ENCODE results near the gene B3GALT4.

B3GALT4 gene

GRCh38 chr6:33319939-33320314 is 43.0 kb downstream of the B3GALT4 start:
- Histone ChIP-seq H3K4me2 (ENCODE audit: low read length) (peak overlapping the region; percentile 90), H3K79me2 (ENCODE audit: control insufficient read depth, low read length) (peaks cover 52% of the 10 kb centered on the region), H3K9me3 (ENCODE audit: control insufficient read depth, insufficient read depth, low read length) (no peaks in the 10 kb centered on the region), H3K36me3 (ENCODE audit: control insufficient read depth, low read length) (peaks cover 65% of the 10 kb centered on the region), H3K27ac (ENCODE audit: low read depth, low read length) (peak overlapping the region; percentile 79), H3K27me3 (ENCODE audit: control insufficient read depth, low read length) (no peaks in the 10 kb centered on the region), H3K4me3 (ENCODE audit: low read length) (peak overlapping the region; percentile 85; the same call in 1 of the 2 replicates), H3F3A (ENCODE audit: control insufficient read depth, insufficient read depth) (peaks cover 36% of the 10 kb centered on the region), H3K4me1 (ENCODE audit: control insufficient read depth, low read length) (peaks cover 64% of the 10 kb centered on the region), H3K9me2 (replicated peaks; ENCODE audit: control insufficient read depth, low read length) (no peaks in the 10 kb centered on the region), H4K20me1 (ENCODE audit: control insufficient read depth, insufficient read depth, low read depth, low read length) (0 out of 2 replicates have a peak, but pooled peaks cover 7% of the 10 kb centered on the region)
- TF ChIP-seq CTCF (IDR thresholded peaks at IDR 0.05; ENCODE audit: low read depth, low read length, poor library complexity, severe bottlenecking), result no peak
- TF ChIP-seq EZH2phosphoT487 (IDR thresholded peaks at IDR 0.05; ENCODE audit: borderline replicate concordance, low read length), result no peak

- Histone ChIP-seq H3F3A (ENCODE audit: control insufficient read depth, insufficient read depth) (peaks cover 36% of the 10 kb centered on the region), H3K79me2 (ENCODE audit: control insufficient read depth, low read length) (peaks cover 52% of the 10 kb centered on the region), H3K27me3 (ENCODE audit: control insufficient read depth, low read length) (no peaks in the 10 kb centered on the region), H3K27ac (ENCODE audit: low read depth, low read length) (peak overlapping the region; percentile 79; the same call in 1 of the 2 replicates), H3K9me2 (replicated peaks; ENCODE audit: control insufficient read depth, low read length) (no peaks in the 10 kb centered on the region), H3K4me3 (ENCODE audit: low read length) (peak overlapping the region; percentile 85), H3K4me2 (ENCODE audit: low read length) (peak overlapping the region; percentile 90), H4K20me1 (ENCODE audit: control insufficient read depth, insufficient read depth, low read depth, low read length) (0 out of 2 replicates have a peak, but pooled peaks cover 7% of the 10 kb centered on the region), H3K36me3 (ENCODE audit: control insufficient read depth, low read length) (peaks cover 61% of the 10 kb centered on the region), H3K4me1 (ENCODE audit: control insufficient read depth, low read length) (peaks cover 64% of the 10 kb centered on the region), H3K9me3 (ENCODE audit: control insufficient read depth, insufficient read depth, low read length) (no peaks in the 10 kb centered on the region)
- TF ChIP-seq EZH2phosphoT487 (IDR thresholded peaks at IDR 0.05; ENCODE audit: borderline replicate concordance, low read length) (no peak), CTCF (IDR thresholded peaks at IDR 0.05; ENCODE audit: low read depth, low read length, poor library complexity, severe bottlenecking) (no peak)
Observed at GRCh38 chr6:33320315-33321181, 43.6 kb downstream of the B3GALT4 start.

- H3K79me2 ChIP-seq (ENCODE audit: control insufficient read depth, low read length), result peaks cover 52% of the 10 kb centered on the region
- H4K20me1 ChIP-seq (ENCODE audit: control insufficient read depth, insufficient read depth, low read depth, low read length), result 0 out of 2 replicates have a peak, but pooled peaks cover 7% of the 10 kb centered on the region
- H3K27me3 ChIP-seq (ENCODE audit: control insufficient read depth, low read length), result no peaks in the 10 kb centered on the region
- H3K4me3 ChIP-seq (ENCODE audit: low read length), result peak overlapping the region; percentile 85
- no peaks in the 10 kb centered on the region for H3K9me2 ChIP-seq (replicated peaks; ENCODE audit: control insufficient read depth, low read length)
- no peaks in the 10 kb centered on the region for H3K9me3 ChIP-seq (ENCODE audit: control insufficient read depth, insufficient read depth, low read length)
- H3K4me1 ChIP-seq (ENCODE audit: control insufficient read depth, low read length), result peaks cover 70% of the 10 kb centered on the region
- no peak for TF ChIP-seq EZH2phosphoT487 (IDR thresholded peaks at IDR 0.05; ENCODE audit: borderline replicate concordance, low read length)
- TF ChIP-seq CTCF (IDR thresholded peaks at IDR 0.05; ENCODE audit: low read depth, low read length, poor library complexity, severe bottlenecking), result no peak
- H3K4me2 ChIP-seq (ENCODE audit: low read length), result peak overlapping the region; percentile 90
- H3K27ac ChIP-seq (ENCODE audit: low read depth, low read length), result peak overlapping the region; percentile 93
- H3F3A ChIP-seq (ENCODE audit: control insufficient read depth, insufficient read depth), result peaks cover 36% of the 10 kb centered on the region
- H3K36me3 ChIP-seq (ENCODE audit: control insufficient read depth, low read length), result peaks cover 55% of the 10 kb centered on the region
Observed at GRCh38 chr6:33321227-33321626, 44.3 kb downstream of the B3GALT4 start.
